ENCODE data around the gene LRP8. TPM values are rescaled to one million over a fixed set of nuclear protein-coding genes. Genes with fewer than 3 reads are reported as not detected.

The LRP8 gene
- total and polyA plus RNA-seq, 2 of the 4 experiments (the other 2 are of a cell fraction): 12.0 to 12.1 TPM

DNA sequence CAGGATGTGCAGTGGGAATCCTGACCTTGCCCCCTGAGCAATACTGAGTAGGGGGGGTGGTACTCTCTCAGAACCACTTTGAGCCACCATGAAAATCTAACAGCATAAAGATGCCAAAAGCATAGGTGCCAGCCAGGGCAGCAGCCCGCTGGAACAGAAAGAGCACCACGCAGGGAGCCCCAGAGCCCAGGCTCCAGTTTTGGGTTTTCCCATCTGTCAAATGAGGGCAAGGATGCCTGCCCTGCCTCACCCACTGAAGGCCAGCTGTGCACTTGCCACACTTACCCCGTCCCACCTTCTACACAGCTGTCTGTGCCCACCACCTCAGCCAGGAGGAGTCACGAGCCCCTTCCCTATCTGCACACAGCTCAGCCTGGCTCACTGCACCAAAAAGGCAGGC lies 20.8 kb downstream of the LRP8 start:
- in situ Hi-C loops (cut with MboI; ENCODE audit: low sequenced_read_pairs) (no loop called here), intact Hi-C loops (cut with micrococcal nuclease) (no loop called here), dilution Hi-C loops (cut with HindIII; ENCODE audit: low sequenced_read_pairs, unreplicated experiment) (no loop called here)
- Histone ChIP-seq H3K27ac (ENCODE audit: insufficient read depth, low read length) (no peak overlapping the region), H4K8ac (ENCODE audit: low read depth in 2 of 2, low read length in 2 of 2) (no peak overlapping the region), H2AK5ac (ENCODE audit: low read depth, low read length) (no peak overlapping the region), H3K4ac (ENCODE audit: low read depth, low read length) (no peak overlapping the region), H2BK15ac (ENCODE audit: low read depth, low read length) (no peak overlapping the region), H2AFZ (replicated peaks; ENCODE audit: low read length, poor library complexity) (no peak overlapping the region), H2AK9ac (replicated peaks; ENCODE audit: low read depth, low read length, poor library complexity) (no peak overlapping the region), H4K20me1 (ENCODE audit: insufficient read depth, low read length) (peaks cover 2% of the 10 kb centered on the region; the same call in 1 of the 2 replicates), H3K4me1 (ENCODE audit: control insufficient read depth, insufficient read depth, low read length) (peaks cover 3% of the 10 kb centered on the region; the same call in 1 of the 2 replicates), H3K36me3 (ENCODE audit: control insufficient read depth, insufficient read depth, low read length) (no peaks in the 10 kb centered on the region), H3K9me3 (ENCODE audit: control insufficient read depth, insufficient read depth, low read length) (no peaks in the 10 kb centered on the region), H4K91ac (ENCODE audit: insufficient read depth, low read depth, low read length) (no peak overlapping the region), H3K18ac (ENCODE audit: low read depth, low read length) (no peak overlapping the region), H4K5ac (ENCODE audit: low read depth, low read length) (no peak overlapping the region), H2BK120ac (ENCODE audit: low read depth, low read length) (no peak overlapping the region), H2BK5ac (ENCODE audit: low read depth, low read length, poor library complexity, severe bottlenecking) (no peak overlapping the region), H3K14ac (replicated peaks; ENCODE audit: low read depth, low read length) (no peak overlapping the region), H3K4me3 (ENCODE audit: insufficient read depth, low read depth, low read length) (no peak overlapping the region), H3K23ac (ENCODE audit: low read depth, low read length) (no peak overlapping the region), H3K9me1 (ENCODE audit: insufficient read depth, low read length) (0 out of 2 replicates have a peak, but pooled peaks cover 8% of the 10 kb centered on the region), H3K56ac (ENCODE audit: extremely low read depth, insufficient read depth, low read length) (no peak overlapping the region), H3K4me2 (ENCODE audit: low read depth, low read length) (no peak overlapping the region), H3K9ac (ENCODE audit: low read depth, low read length) (no peak overlapping the region), H3K79me1 (ENCODE audit: low read depth in 1 of 2, low read length in 2 of 2) (peaks cover 0 to 5% of the 10 kb centered on the region in 2 experiments; a peak in 1 of 4 replicates), H3K27me3 (ENCODE audit: control insufficient read depth, insufficient read depth, low read length) (no peaks in the 10 kb centered on the region), H2BK20ac (ENCODE audit: low read depth, low read length) (no peak overlapping the region)
- ChIA-PET POLR2A (ENCODE audit: unreplicated experiment) (no interaction called here), CTCF (no interaction called here)
- ATAC-seq (ENCODE audit: low read depth) (no peak), DNase-seq (no peak)
- no TSS peak for BruUV-seq (replicated peaks)
- WGBS, 2 experiments (ENCODE audit: extremely low coverage in 2 of 2, insufficient read length in 1 of 2): 55% methylated on average over 2 of the region's 4 CpGs; no CpG with 5 or more reads in 1 of the 2 experiments
- TF ChIP-seq POLR2A (IDR thresholded peaks at IDR 0.05; ENCODE audit: low read depth, low read length) (no peak), BHLHE40 (IDR thresholded peaks at IDR 0.05; ENCODE audit: low read depth, low read length) (no peak), MXI1 (IDR thresholded peaks at IDR 0.05; ENCODE audit: borderline replicate concordance, low read depth, low read length) (no peak), NFE2L2 (IDR thresholded peaks at IDR 0.05; ENCODE audit: low read depth, low read length) (no peak), MAFK (IDR thresholded peaks at IDR 0.05; ENCODE audit: low read depth, low read length) (no peak), CEBPB (IDR thresholded peaks at IDR 0.05; ENCODE audit: low read depth, low read length) (no peak), USF2 (IDR thresholded peaks at IDR 0.05; ENCODE audit: low read depth, low read length) (no peak), SMC3 (IDR thresholded peaks at IDR 0.05; ENCODE audit: low read depth, low read length) (no peak)

All from IMR-90 (cell line).